GM12864 (cell line): ENCODE data around the gene LUC7L3.
A peak's percentile ranks its signal among the peaks of the same experiment; 100 is the strongest.

Source experiments
- DNase-seq: peaks from one replicate; pipeline ENCODE4 v3.0.0-alpha.2; 2011; ENCODE audit warnings: low read depth
- H3K4me3 ChIP-seq: 2 replicates; pipeline ENCODE4 v1.5.1; 2011; ENCODE audit warnings: mild to moderate bottlenecking, low read depth, low read length, control low read depth
- CTCF ChIP-seq: IDR thresholded peaks from 2 replicates; pipeline ENCODE4 v1.5.1; 2011; ENCODE audit warnings: low read depth, mild to moderate bottlenecking, moderate library complexity, low read length, control low read depth, inconsistent platforms; ENCODE audit errors: missing control alignments

LUC7L3 gene

GRCh38 chr17:50771991-50772785, 52.8 kb downstream of the LUC7L3 start:
- TF ChIP-seq CTCF, result no peak
- no peak overlapping the region for H3K4me3 ChIP-seq
- peak; percentile 37 for DNase-seq

- no peak overlapping the region for H3K4me3 ChIP-seq
- DNase-seq, result no peak
- TF ChIP-seq CTCF, result no peak
Observed at GRCh38 chr17:50774225-50774803, 54.9 kb downstream of the LUC7L3 start.

- DNase-seq, result no peak
- TF ChIP-seq CTCF, result no peak
- no peak overlapping the region for H3K4me3 ChIP-seq
Observed at GRCh38 chr17:50775926-50776325, 56.5 kb downstream of the LUC7L3 start.

- no peak for DNase-seq
- TF ChIP-seq CTCF, result no peak
- H3K4me3 ChIP-seq, result no peak overlapping the region
Observed at GRCh38 chr17:50778471-50778870, 59.1 kb downstream of the LUC7L3 start.

GRCh38 chr17:50778988-50779387, 59.6 kb downstream of the LUC7L3 start:
- no peak for DNase-seq
- H3K4me3 ChIP-seq, result no peak overlapping the region
- no peak for TF ChIP-seq CTCF

GRCh38 chr17:50779747-50780353, 60.4 kb downstream of the LUC7L3 start:
- no peak overlapping the region for H3K4me3 ChIP-seq
- TF ChIP-seq CTCF, result no peak
- no peak for DNase-seq

GRCh38 chr17:50781167-50781566, 61.8 kb downstream of the LUC7L3 start:
- no peak for TF ChIP-seq CTCF
- DNase-seq, result no peak
- no peak overlapping the region for H3K4me3 ChIP-seq
